Fibroblast of skin of left biceps (primary cell): Measurements from ENCODE around the gene PPP2R2D.
A peak's percentile ranks its signal among the peaks of the same experiment; 100 is the strongest.
"Not testable (repeated sequence)": the region's sequence is repeated elsewhere in the genome, so short reads cannot be mapped to it uniquely, and the experiment has no call there.

Source experiments
- DNase-seq, 2 experiments: peaks; one replicate each; pipeline ENCODE4 v3.0.0-alpha.2; 2013; ENCODE audit warnings: low read depth in 2 of 2

The PPP2R2D gene

GRCh38 chr10:131975796-131976195 is 75.0 kb downstream of the PPP2R2D start:
- DNase-seq = no peak

GRCh38 chr10:131977323-131978096 is 76.7 kb downstream of the PPP2R2D start:
- no peak for DNase-seq

GRCh38 chr10:131978366-131978765 is 77.6 kb downstream of the PPP2R2D start:
- DNase-seq = no peak

GRCh38 chr10:131978851-131979250 is 78.0 kb downstream of the PPP2R2D start:
- DNase-seq = no peak

GRCh38 chr10:131979336-131979735 is 78.5 kb downstream of the PPP2R2D start:
- no peak for DNase-seq

- no peak for DNase-seq
Observed at GRCh38 chr10:131979821-131980270, 79.0 kb downstream of the PPP2R2D start.

GRCh38 chr10:131980321-131980720 is 79.5 kb downstream of the PPP2R2D start:
- no peak for DNase-seq

GRCh38 chr10:131980761-131981428 is 80.1 kb downstream of the PPP2R2D start:
- DNase-seq = no peak

GRCh38 chr10:131981429-131982184 is 80.8 kb downstream of the PPP2R2D start, which contains the start of gene BNIP3:
Gene BNIP3 (minus strand): TSS chr10:131981923. CDS start chr10:131981806, 117 bp downstream.
- DNase-seq = peak; percentile 89 to 91

GRCh38 chr10:131982185-131982756 is 81.5 kb downstream of the PPP2R2D start:
- no peak for DNase-seq

- no peak for DNase-seq
Observed at GRCh38 chr10:131982796-131983195, 82.0 kb downstream of the PPP2R2D start.

- DNase-seq = peak; percentile 47 to 57
Observed at GRCh38 chr10:131983780-131984179, 83.0 kb downstream of the PPP2R2D start.

GRCh38 chr10:131986851-131987250 is 86.0 kb downstream of the PPP2R2D start:
- not testable (repeated sequence) for DNase-seq

- not testable (repeated sequence) for DNase-seq
Observed at GRCh38 chr10:131987301-131987700, 86.5 kb downstream of the PPP2R2D start.

GRCh38 chr10:131987786-131988185 is 87.0 kb downstream of the PPP2R2D start:
- not testable (repeated sequence) for DNase-seq

GRCh38 chr10:131991726-131992125 is 90.9 kb downstream of the PPP2R2D start:
- no peak for DNase-seq

GRCh38 chr10:131993275-131993674 is 92.5 kb downstream of the PPP2R2D start:
- no peak for DNase-seq

- DNase-seq = no peak
Observed at GRCh38 chr10:131994435-131994834, 93.6 kb downstream of the PPP2R2D start.

GRCh38 chr10:131996466-131997365 is 95.9 kb downstream of the PPP2R2D start:
- DNase-seq = no peak

GRCh38 chr10:131997366-131998049 is 96.7 kb downstream of the PPP2R2D start:
- DNase-seq = no peak
